PC-9 (cell line): ENCODE data around the gene ALKBH7. TPM values are rescaled to one million over a fixed set of nuclear protein-coding genes. Genes with fewer than 3 reads are reported as not detected.

Experiments used
- BruUV-seq: library from RNA; stranded (reverse); fragments of 400-500 nt; replicated peaks from 2 replicates; lab custom pipeline; 2021; lab: Mats Ljungman, UMichigan
- CTCF ChIA-PET: fragments of 300-600 bp; sonication (Branson Sonifier 250); formaldehyde crosslinking; loops from one replicate; lab custom pipeline; 2022; ENCODE audit warnings: antibody characterized with exemption; lab: Charles Lee
- POLR2A ChIA-PET: fragments of 300-600 bp; sonication (Branson Sonifier 250); formaldehyde crosslinking; loops from one replicate; lab custom pipeline; 2022; ENCODE audit warnings: antibody characterized with exemption; ENCODE audit not compliant: unreplicated experiment; lab: Charles Lee
- DNase-seq, 2 experiments: peaks; one replicate each; pipeline versions ENCODE4 v3.0.0 to v3.0.0-alpha.2; 2015 to 2022; ENCODE audit warnings: mixed read lengths in 1 of 2
- H2AFZ ChIP-seq: fragments of 200-600 bp; sonication (generic); 2 replicates; pipeline ENCODE4 v1.8.1; 2017; ENCODE audit warnings: antibody characterized with exemption
- H3F3A ChIP-seq: fragments of 200-600 bp; sonication (generic); 2 replicates; pipeline ENCODE4 v1.8.1; 2017; ENCODE audit warnings: antibody characterized with exemption, mild to moderate bottlenecking, low read depth; ENCODE audit not compliant: insufficient read depth
- H3K27ac ChIP-seq: fragments of 200-600 bp; sonication (generic); 2 replicates; pipeline ENCODE4 v1.6.1; 2016; ENCODE audit warnings: mixed run types
- H3K27me3 ChIP-seq: fragments of 200-600 bp; sonication (generic); 2 replicates; pipeline ENCODE4 v1.6.1; 2016; ENCODE audit warnings: low read depth, mixed run types; ENCODE audit not compliant: insufficient read depth
- H3K36me3 ChIP-seq: fragments of 200-600 bp; sonication (generic); 2 replicates; pipeline ENCODE4 v1.6.1; 2016; ENCODE audit warnings: low read depth, mixed run types
- H3K4me1 ChIP-seq: fragments of 200-600 bp; sonication (generic); replicated peaks from 2 replicates; pipeline ENCODE4 v1.6.1; 2016; ENCODE audit warnings: mixed run types; ENCODE audit not compliant: insufficient read depth
- H3K4me2 ChIP-seq: fragments of 200-600 bp; sonication (generic); 2 replicates; pipeline ENCODE4 v1.6.1; 2017; ENCODE audit warnings: mixed run types
- H3K4me3 ChIP-seq: fragments of 200-600 bp; sonication (generic); 2 replicates; pipeline ENCODE4 v1.6.1; 2016; ENCODE audit warnings: mixed run types
- H3K79me2 ChIP-seq: fragments of 200-600 bp; sonication (generic); 2 replicates; pipeline ENCODE4 v1.6.1; 2017; ENCODE audit warnings: low read depth, mixed run types
- H3K9me2 ChIP-seq: fragments of 200-600 bp; sonication (generic); 2 replicates; pipeline ENCODE4 v1.8.1; 2017; ENCODE audit warnings: mild to moderate bottlenecking; ENCODE audit not compliant: insufficient read depth
- H3K9me3 ChIP-seq: fragments of 200-600 bp; sonication (generic); 2 replicates; pipeline ENCODE4 v1.8.1; 2016; ENCODE audit warnings: low read depth; ENCODE audit not compliant: insufficient read depth
- H4K20me1 ChIP-seq: fragments of 200-600 bp; sonication (generic); 2 replicates; pipeline ENCODE4 v1.8.1; 2017; ENCODE audit not compliant: insufficient read depth
- EZH2 ChIP-seq: fragments of 200-600 bp; sonication (generic); IDR thresholded peaks from 2 replicates; pipeline ENCODE4 v1.8.0; 2017; ENCODE audit warnings: antibody characterized with exemption, low read depth
- intact Hi-C: fragments of 100-400 bp; cut with micrococcal nuclease; formaldehyde crosslinking; loops from one replicate; pipeline ENCODE4 v1.10.0; 2022; ENCODE audit not compliant: unreplicated experiment
- total RNA-seq: library from RNA; stranded (reverse); gene quantifications from 2 replicates; pipeline ENCODE4 v1.2.3, GENCODE V29; 2021
- TF ChIP-seq, protein P1 (sequence below): fragments of 200-600 bp; sonication (generic); conservative IDR thresholded peaks from 2 replicates; pipeline ENCODE4 v1.6.1; 2017; ENCODE audit warnings: mixed run types, antibody characterized with exemption, mild to moderate bottlenecking, moderate library complexity

ALKBH7 gene
- total RNA-seq, 1 experiment from 2014 or later: 53.6 TPM

DNA sequence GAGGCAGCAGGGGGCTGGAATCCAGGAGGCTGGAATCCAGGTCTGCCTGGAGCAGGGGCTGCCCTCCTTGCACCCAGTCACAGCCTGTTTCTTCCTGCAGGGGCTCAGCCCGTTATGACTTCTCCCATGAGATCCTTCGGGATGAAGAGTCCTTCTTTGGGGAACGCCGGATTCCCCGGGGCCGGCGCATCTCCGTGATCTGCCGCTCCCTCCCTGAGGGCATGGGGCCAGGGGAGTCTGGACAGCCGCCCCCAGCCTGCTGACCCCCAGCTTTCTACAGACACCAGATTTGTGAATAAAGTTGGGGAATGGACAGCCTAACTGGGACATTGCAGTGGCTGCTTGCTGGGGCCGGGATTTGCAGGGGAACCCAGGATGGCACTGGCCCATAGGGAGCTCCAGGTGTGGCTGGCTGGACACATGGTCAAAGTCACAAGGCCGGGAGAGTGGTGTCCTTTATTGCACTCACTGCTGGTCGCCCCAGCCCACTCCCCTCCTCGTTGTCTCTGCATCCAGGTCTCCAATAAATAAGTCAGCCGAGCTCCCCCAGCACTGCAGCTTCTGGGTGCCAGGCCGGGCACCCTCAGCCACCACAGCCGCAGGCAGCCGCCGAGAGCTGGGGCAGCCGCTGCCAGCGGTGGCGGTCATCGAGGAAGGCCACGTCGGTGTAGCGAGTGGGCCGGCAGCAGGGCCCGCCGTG lies 2.3 kb downstream of the ALKBH7 start:
- H3K4me1 ChIP-seq: no peaks in the 10 kb centered on the region
- TF ChIP-seq EZH2: no peak
- TF ChIP-seq, protein P1, sequence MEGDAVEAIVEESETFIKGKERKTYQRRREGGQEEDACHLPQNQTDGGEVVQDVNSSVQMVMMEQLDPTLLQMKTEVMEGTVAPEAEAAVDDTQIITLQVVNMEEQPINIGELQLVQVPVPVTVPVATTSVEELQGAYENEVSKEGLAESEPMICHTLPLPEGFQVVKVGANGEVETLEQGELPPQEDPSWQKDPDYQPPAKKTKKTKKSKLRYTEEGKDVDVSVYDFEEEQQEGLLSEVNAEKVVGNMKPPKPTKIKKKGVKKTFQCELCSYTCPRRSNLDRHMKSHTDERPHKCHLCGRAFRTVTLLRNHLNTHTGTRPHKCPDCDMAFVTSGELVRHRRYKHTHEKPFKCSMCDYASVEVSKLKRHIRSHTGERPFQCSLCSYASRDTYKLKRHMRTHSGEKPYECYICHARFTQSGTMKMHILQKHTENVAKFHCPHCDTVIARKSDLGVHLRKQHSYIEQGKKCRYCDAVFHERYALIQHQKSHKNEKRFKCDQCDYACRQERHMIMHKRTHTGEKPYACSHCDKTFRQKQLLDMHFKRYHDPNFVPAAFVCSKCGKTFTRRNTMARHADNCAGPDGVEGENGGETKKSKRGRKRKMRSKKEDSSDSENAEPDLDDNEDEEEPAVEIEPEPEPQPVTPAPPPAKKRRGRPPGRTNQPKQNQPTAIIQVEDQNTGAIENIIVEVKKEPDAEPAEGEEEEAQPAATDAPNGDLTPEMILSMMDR: no peak
- 0 out of 2 replicates have a peak, but pooled peaks cover 3% of the 10 kb centered on the region for H3F3A ChIP-seq
- H3K9me3 ChIP-seq: no peaks in the 10 kb centered on the region
- POLR2A ChIA-PET: no interaction called here
- no peak for DNase-seq
- no peak overlapping the region for H3K27ac ChIP-seq
- no peaks in the 10 kb centered on the region for H3K27me3 ChIP-seq
- H3K4me2 ChIP-seq: no peak overlapping the region
- no peaks in the 10 kb centered on the region for H3K79me2 ChIP-seq
- no peak overlapping the region for H3K4me3 ChIP-seq
- no peaks in the 10 kb centered on the region for H3K9me2 ChIP-seq
- intact Hi-C loops: no loop called here
- H3K36me3 ChIP-seq: no peaks in the 10 kb centered on the region
- no TSS peak for BruUV-seq
- H4K20me1 ChIP-seq: no peaks in the 10 kb centered on the region
- CTCF ChIA-PET: no interaction called here
- no peak overlapping the region for H2AFZ ChIP-seq

DNA sequence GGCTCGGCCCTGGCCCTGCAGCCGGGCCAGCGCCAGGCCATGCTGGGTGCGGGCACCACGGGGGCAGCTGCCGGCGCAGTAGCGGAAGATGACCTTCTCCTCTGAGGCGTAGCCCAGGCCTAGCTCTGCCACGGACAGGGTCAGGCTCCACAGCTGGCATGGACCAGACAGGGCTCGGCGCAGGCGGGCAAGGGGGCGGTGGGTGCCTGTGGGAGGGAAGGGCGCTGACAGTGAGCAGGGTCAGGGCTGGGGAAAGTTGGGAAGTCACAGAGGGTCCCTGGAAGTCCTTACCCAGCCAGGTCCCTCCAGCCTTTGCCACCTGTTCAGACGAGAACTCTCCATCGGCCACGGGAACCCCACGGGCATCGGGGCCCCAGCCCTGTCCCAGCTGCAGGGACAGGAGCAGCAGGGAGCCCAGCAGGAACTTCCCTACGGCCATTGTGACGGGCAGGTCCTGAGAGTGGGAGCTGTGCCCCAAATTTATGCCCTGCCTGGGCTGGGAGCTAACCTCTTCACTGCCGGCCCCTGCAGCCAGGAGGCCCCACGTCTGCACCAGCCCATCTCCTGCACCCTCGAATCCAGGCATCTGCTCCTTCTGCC lies 2.9 kb downstream of the ALKBH7 start, which contains the start of gene PSPN:
TSS of gene PSPN (minus strand) at position 523 of the 600 bp plus-strand sequence. CDS start at position 439, 84 bp downstream.
- Histone ChIP-seq H3K4me2 (no peak within 1 kb of the TSS), H4K20me1 (no peaks in the 10 kb centered on the region), H2AFZ (no peak within 1 kb of the TSS), H3K27ac (no peak within 1 kb of the TSS), H3K4me1 (no peaks in the 10 kb centered on the region), H3K9me3 (no peaks in the 10 kb centered on the region), H3K9me2 (no peaks in the 10 kb centered on the region), H3K36me3 (no peaks in the 10 kb centered on the region), H3F3A (0 out of 2 replicates have a peak, but pooled peaks cover 3% of the 10 kb centered on the region), H3K79me2 (no peaks in the 10 kb centered on the region), H3K27me3 (no peaks in the 10 kb centered on the region), H3K4me3 (no peak within 1 kb of the TSS)
- POLR2A ChIA-PET: no interaction called here
- BruUV-seq: no TSS peak
- no peak for TF ChIP-seq EZH2
- TF ChIP-seq, protein P1: no peak
- DNase-seq: no peak
- CTCF ChIA-PET: no interaction called here
- intact Hi-C loops: no loop called here

DNA sequence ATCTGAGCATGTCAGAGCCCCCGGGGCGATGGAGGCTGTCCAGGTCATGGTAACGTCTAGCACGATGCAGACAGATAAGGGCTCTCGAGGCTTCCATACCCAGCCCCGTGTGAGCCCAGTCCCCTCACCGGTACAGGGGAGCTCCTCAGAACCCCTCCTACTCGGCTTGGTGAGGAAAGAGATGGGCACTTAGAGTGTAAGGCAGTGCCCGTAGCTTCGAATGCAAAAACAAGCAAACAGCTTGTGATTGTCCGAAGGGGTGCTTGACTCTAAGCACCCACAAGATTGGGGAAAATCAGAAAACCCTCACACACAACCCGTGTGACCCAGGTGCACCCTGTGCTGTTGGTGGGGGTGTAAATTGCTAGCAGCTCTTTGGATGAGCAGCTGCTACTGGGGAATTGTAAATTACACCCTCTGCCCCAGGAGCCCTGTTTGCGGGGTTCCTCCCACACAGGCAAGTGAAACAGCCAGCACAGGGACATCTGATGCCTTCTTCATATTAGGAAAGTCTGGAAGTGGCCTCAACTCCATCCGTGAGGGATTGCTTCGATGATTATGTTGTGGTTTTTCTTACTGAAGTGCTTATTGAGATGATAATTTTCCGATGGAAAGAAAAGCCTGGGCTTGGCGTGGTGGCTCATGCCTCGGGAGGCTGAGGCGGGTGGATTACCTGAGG lies 4.1 kb downstream of the ALKBH7 start:
- Histone ChIP-seq H3K4me1 (no peaks in the 10 kb centered on the region), H4K20me1 (no peaks in the 10 kb centered on the region), H3K27me3 (no peaks in the 10 kb centered on the region), H3K4me2 (no peak overlapping the region), H3K9me2 (no peaks in the 10 kb centered on the region), H3K4me3 (no peak overlapping the region), H3K27ac (no peak overlapping the region), H3K36me3 (no peaks in the 10 kb centered on the region), H2AFZ (no peak overlapping the region), H3K9me3 (no peaks in the 10 kb centered on the region), H3K79me2 (no peaks in the 10 kb centered on the region), H3F3A (0 out of 2 replicates have a peak, but pooled peaks cover 3% of the 10 kb centered on the region)
- TF ChIP-seq, protein P1: no peak
- TF ChIP-seq EZH2: no peak
- ChIA-PET POLR2A (no interaction called here), CTCF (no interaction called here)
- DNase-seq: no peak
- intact Hi-C loops: no loop called here
- BruUV-seq: no TSS peak
